ENCODE results near the gene DCAF5. TPM values are rescaled to one million over a fixed set of nuclear protein-coding genes. Genes with fewer than 3 reads are reported as not detected.
"Not testable (repeated sequence)": the region's sequence is repeated elsewhere in the genome, so short reads cannot be mapped to it uniquely, and the experiment has no call there.

Gene DCAF5
- total RNA-seq, 4 donors from 2014 or later: 34.9 to 67.6 (median 48.1) TPM

- TF ChIP-seq CTCF (IDR thresholded peaks at IDR 0.05): no peak
- TF ChIP-seq EP300 (IDR thresholded peaks at IDR 0.05): no peak
- no peak for TF ChIP-seq POLR2AphosphoS5 (IDR thresholded peaks at IDR 0.05)
- no peak for TF ChIP-seq POLR2A (IDR thresholded peaks at IDR 0.05)
- no peak overlapping the region for H3K4me3 ChIP-seq
- no peak for DNase-seq (ENCODE audit: low spot score in 2 of 2)
- no peaks in the 10 kb centered on the region for H3K36me3 ChIP-seq
- H3K27me3 ChIP-seq: no peaks in the 10 kb centered on the region
- no peaks in the 10 kb centered on the region for H3K4me1 ChIP-seq
- H3K9me3 ChIP-seq: no peaks in the 10 kb centered on the region
- H3K27ac ChIP-seq: no peak overlapping the region
- 76% methylated on average over 4 of the region's 4 CpGs for WGBS
Measured at GRCh38 chr14:69183735-69184134, 30.8 kb upstream of the DCAF5 start.

GRCh38 chr14:69182580-69182979, 29.7 kb upstream of the DCAF5 start:
- H3K9me3 ChIP-seq; H3K4me3 ChIP-seq; H3K4me1 ChIP-seq; H3K27me3 ChIP-seq; H3K27ac ChIP-seq; DNase-seq (ENCODE audit: low spot score in 2 of 2); H3K36me3 ChIP-seq: not testable (repeated sequence)
- WGBS: 92% methylated on average over 1 of the region's 1 CpG

GRCh38 chr14:69181491-69181890, 28.6 kb upstream of the DCAF5 start:
- H3K36me3 ChIP-seq: no peaks in the 10 kb centered on the region
- no peak for TF ChIP-seq CTCF (IDR thresholded peaks at IDR 0.05)
- no peak for TF ChIP-seq POLR2A (IDR thresholded peaks at IDR 0.05)
- H3K27ac ChIP-seq: no peak overlapping the region
- H3K27me3 ChIP-seq: no peaks in the 10 kb centered on the region
- no peaks in the 10 kb centered on the region for H3K9me3 ChIP-seq
- H3K4me3 ChIP-seq: no peak overlapping the region
- no peaks in the 10 kb centered on the region for H3K4me1 ChIP-seq
- no peak for DNase-seq (ENCODE audit: low spot score in 2 of 2)

GRCh38 chr14:69175130-69175529, 22.2 kb upstream of the DCAF5 start:
- TF ChIP-seq CTCF (IDR thresholded peaks at IDR 0.05) (no peak), POLR2AphosphoS5 (IDR thresholded peaks at IDR 0.05) (no peak)
- Histone ChIP-seq H3K36me3 (no peaks in the 10 kb centered on the region), H3K27ac (no peak overlapping the region), H3K4me1 (peaks cover 2% of the 10 kb centered on the region), H3K9me3 (no peaks in the 10 kb centered on the region), H3K4me3 (no peak overlapping the region), H3K27me3 (no peaks in the 10 kb centered on the region)
- DNase-seq (ENCODE audit: low spot score in 2 of 2): no peak

GRCh38 chr14:69171569-69171968, 18.6 kb upstream of the DCAF5 start:
- no peaks in the 10 kb centered on the region for H3K36me3 ChIP-seq
- no peak overlapping the region for H3K4me3 ChIP-seq
- peaks cover 2% of the 10 kb centered on the region for H3K4me1 ChIP-seq
- H3K27ac ChIP-seq: no peak overlapping the region
- WGBS: 96% methylated on average over 2 of the region's 2 CpGs
- no peaks in the 10 kb centered on the region for H3K9me3 ChIP-seq
- TF ChIP-seq POLR2AphosphoS5 (IDR thresholded peaks at IDR 0.05) (no peak), EP300 (IDR thresholded peaks at IDR 0.05) (no peak), POLR2A (IDR thresholded peaks at IDR 0.05) (no peak), CTCF (IDR thresholded peaks at IDR 0.05) (no peak)
- no peaks in the 10 kb centered on the region for H3K27me3 ChIP-seq
- no peak for DNase-seq (ENCODE audit: low spot score in 2 of 2)

GRCh38 chr14:69170839-69171238, 17.9 kb upstream of the DCAF5 start:
- DNase-seq (ENCODE audit: low spot score in 2 of 2): no peak
- Histone ChIP-seq H3K4me3 (no peak overlapping the region), H3K9me3 (no peaks in the 10 kb centered on the region), H3K27ac (no peak overlapping the region), H3K36me3 (no peaks in the 10 kb centered on the region), H3K4me1 (peaks cover 2% of the 10 kb centered on the region), H3K27me3 (no peaks in the 10 kb centered on the region)
- 83% methylated on average over 1 of the region's 1 CpG for WGBS
- no peak for TF ChIP-seq POLR2A (IDR thresholded peaks at IDR 0.05)
- no peak for TF ChIP-seq EP300 (IDR thresholded peaks at IDR 0.05)
- TF ChIP-seq POLR2AphosphoS5 (IDR thresholded peaks at IDR 0.05): no peak
- no peak for TF ChIP-seq CTCF (IDR thresholded peaks at IDR 0.05)

GRCh38 chr14:69165787-69166186, 12.9 kb upstream of the DCAF5 start:
- not testable (repeated sequence) for H3K9me3 ChIP-seq; H3K4me3 ChIP-seq; H3K27me3 ChIP-seq; DNase-seq (ENCODE audit: low spot score in 2 of 2); H3K36me3 ChIP-seq; H3K4me1 ChIP-seq; H3K27ac ChIP-seq
- WGBS: 85% methylated on average over 2 of the region's 2 CpGs
